ENCODE data around the gene ZFHX3. TPM values are rescaled to one million over a fixed set of nuclear protein-coding genes. Genes with fewer than 3 reads are reported as not detected.

Gene ZFHX3
- total RNA-seq, 1 donor from 2014 or later: 0.81 TPM

- intact Hi-C loops (cut with micrococcal nuclease): no loop called here
Observed at GRCh38 chr16:72886346-72886974, 161.5 kb downstream of the ZFHX3 start.

- intact Hi-C loops (cut with micrococcal nuclease): no loop called here
Observed at GRCh38 chr16:72884573-72884972, 163.4 kb downstream of the ZFHX3 start.

- intact Hi-C loops (cut with micrococcal nuclease): no loop called here
Observed at GRCh38 chr16:72884037-72884436, 163.9 kb downstream of the ZFHX3 start.

- intact Hi-C loops (cut with micrococcal nuclease): no loop called here
Observed at GRCh38 chr16:72879846-72880245, 168.1 kb downstream of the ZFHX3 start.

GRCh38 chr16:72878301-72879269 is 169.3 kb downstream of the ZFHX3 start:
- intact Hi-C loops (cut with micrococcal nuclease): no loop called here

- intact Hi-C loops (cut with micrococcal nuclease): no loop called here
Observed at GRCh38 chr16:72877374-72878028, 170.4 kb downstream of the ZFHX3 start.

- intact Hi-C loops (cut with micrococcal nuclease): no loop called here
Observed at GRCh38 chr16:72876981-72877373, 171.0 kb downstream of the ZFHX3 start.

GRCh38 chr16:72876221-72876620 is 171.7 kb downstream of the ZFHX3 start:
- intact Hi-C loops (cut with micrococcal nuclease): no loop called here

- intact Hi-C loops (cut with micrococcal nuclease): no loop called here
Observed at GRCh38 chr16:72875291-72876031, 172.5 kb downstream of the ZFHX3 start.

GRCh38 chr16:72873853-72874252 is 174.1 kb downstream of the ZFHX3 start:
- intact Hi-C loops (cut with micrococcal nuclease): no loop called here

- intact Hi-C loops (cut with micrococcal nuclease): no loop called here
Observed at GRCh38 chr16:72873044-72873443, 174.9 kb downstream of the ZFHX3 start.

GRCh38 chr16:72865835-72866234 is 182.1 kb downstream of the ZFHX3 start:
- intact Hi-C loops (cut with micrococcal nuclease): no loop called here

- intact Hi-C loops (cut with micrococcal nuclease): no loop called here
Observed at GRCh38 chr16:72865258-72865657, 182.7 kb downstream of the ZFHX3 start.

- intact Hi-C loops (cut with micrococcal nuclease): no loop called here
Observed at GRCh38 chr16:72864130-72864833, 183.6 kb downstream of the ZFHX3 start.

GRCh38 chr16:72862090-72862489 is 185.8 kb downstream of the ZFHX3 start:
- intact Hi-C loops (cut with micrococcal nuclease): no loop called here

- intact Hi-C loops (cut with micrococcal nuclease): no loop called here
Observed at GRCh38 chr16:72860726-72861562, 187.0 kb downstream of the ZFHX3 start.

GRCh38 chr16:72859581-72859980 is 188.3 kb downstream of the ZFHX3 start:
- intact Hi-C loops (cut with micrococcal nuclease): loop anchor here (10.0 kb wide), 1 partner anchor 455 kb away; no protein-coding TSS in a partner anchor

GRCh38 chr16:72858665-72859493 is 189.0 kb downstream of the ZFHX3 start:
- intact Hi-C loops (cut with micrococcal nuclease): loop anchor here (10.0 kb wide), 1 partner anchor 454 kb away; no protein-coding TSS in a partner anchor
